Suppressor macrophage (primary cell): ENCODE results near the gene CFAP97D1.

Source experiments
- DNase-seq, 4 experiments: peaks; one replicate each; pipeline ENCODE4 v3.0.0-alpha.2; 2020 to 2022

CFAP97D1 gene

GRCh38 chr17:43799047-43799446 is 18.8 kb downstream of the CFAP97D1 start:
- no peak for DNase-seq

GRCh38 chr17:43800736-43801135 is 20.5 kb downstream of the CFAP97D1 start:
- DNase-seq, result no peak

GRCh38 chr17:43801844-43802243 is 21.6 kb downstream of the CFAP97D1 start:
- no peak for DNase-seq

DNA sequence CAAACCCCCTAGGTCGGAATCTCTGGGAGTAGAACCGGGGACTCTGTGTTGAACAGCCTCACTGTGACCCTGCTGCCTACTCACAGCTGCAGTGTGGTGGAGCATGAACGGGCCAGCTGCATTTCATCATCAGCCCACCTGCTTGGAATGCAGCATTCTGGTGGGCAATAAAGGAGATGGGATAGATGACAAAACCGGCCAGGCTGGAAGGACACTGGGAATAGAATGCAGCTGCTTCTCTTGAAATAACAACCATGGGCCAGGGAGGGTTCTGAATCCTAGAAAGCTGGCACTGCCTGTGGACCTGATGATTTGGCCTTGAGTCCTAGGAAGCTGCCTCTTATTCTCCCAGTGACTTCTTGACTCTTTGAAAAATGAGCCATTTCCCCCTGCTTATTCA is 23.5 kb downstream of the CFAP97D1 start:
- DNase-seq, result no peak

DNA sequence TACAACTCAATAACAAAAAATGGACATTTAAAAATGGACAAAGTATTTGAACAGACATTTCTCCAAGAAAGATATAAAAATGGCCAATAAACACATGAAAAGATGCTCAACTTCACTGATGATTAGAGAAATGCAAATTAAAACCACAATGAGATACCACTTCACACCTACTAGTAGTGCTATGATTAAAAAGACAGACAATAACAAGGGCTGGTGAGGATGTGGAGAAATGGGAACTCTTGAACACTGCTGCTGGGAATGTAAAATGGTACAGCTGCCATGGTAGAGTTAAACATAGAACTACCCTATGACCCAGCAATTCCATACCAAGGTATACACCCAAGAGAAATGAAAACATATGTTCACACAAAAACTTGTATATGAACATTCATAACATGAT is 24.9 kb downstream of the CFAP97D1 start:
- no peak for DNase-seq

GRCh38 chr17:43808076-43808475 is 27.8 kb downstream of the CFAP97D1 start:
- peak; percentile 22 to 65 (median 58) for DNase-seq

GRCh38 chr17:43809121-43809520 is 28.9 kb downstream of the CFAP97D1 start:
- DNase-seq, result no peak

DNA sequence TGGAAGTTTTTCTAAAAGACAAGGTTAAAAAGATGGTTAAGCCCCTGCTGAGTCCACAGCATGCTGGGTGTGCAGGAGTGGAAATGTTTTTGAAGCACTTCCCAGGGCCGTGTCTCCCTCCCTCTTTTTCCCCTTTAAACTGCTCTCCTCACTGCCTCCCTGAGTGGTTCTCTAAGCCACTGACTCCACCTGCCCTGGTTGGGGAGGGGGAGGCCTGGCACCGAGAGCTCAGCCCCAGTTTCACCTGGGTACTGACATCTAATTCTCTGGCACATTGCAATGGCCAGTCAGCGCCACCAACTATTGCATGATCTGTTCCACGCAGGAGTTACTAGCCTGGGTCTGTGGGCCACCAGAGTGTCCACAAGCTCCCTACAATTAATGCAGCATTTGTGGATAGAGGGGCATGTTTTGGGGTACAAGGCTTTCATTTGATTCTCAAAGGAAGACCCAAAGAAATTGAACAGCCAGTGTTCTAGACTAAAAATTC is 30.0 kb downstream of the CFAP97D1 start:
- DNase-seq, result no peak

GRCh38 chr17:43810823-43811222 is 30.6 kb downstream of the CFAP97D1 start:
- no peak for DNase-seq

- DNase-seq, result no peak
Measured at GRCh38 chr17:43812396-43813265, 32.4 kb downstream of the CFAP97D1 start.

GRCh38 chr17:43813386-43813785 is 33.2 kb downstream of the CFAP97D1 start:
- no peak for DNase-seq

GRCh38 chr17:43814026-43814425 is 33.8 kb downstream of the CFAP97D1 start:
- DNase-seq, result no peak

- DNase-seq, result peak in 3 of 4 experiments; percentile 20 to 71 (median 55)
Measured at GRCh38 chr17:43814714-43815113, 34.5 kb downstream of the CFAP97D1 start.

GRCh38 chr17:43816336-43817320 is 36.4 kb downstream of the CFAP97D1 start:
- DNase-seq, result no peak

DNA sequence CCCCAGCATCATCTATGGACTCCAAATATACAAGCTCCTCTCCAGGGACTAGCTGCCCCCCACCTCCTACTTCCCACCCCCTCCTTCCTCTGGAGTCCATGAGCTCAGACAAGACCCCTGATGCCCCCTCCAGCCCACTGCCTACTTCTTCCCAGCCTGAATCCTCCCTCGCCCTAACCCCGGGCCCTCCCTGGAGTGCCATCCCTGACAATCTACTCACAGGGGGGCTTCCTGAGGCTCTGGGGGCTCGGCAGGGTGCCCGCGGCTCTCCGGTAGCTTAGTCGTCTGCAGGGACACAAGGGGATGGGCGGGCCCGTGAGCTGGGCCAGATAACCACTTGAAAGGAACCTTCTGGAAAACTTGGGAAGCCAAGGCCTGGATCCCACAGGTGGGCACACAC is 37.6 kb downstream of the CFAP97D1 start:
- DNase-seq, result no peak

DNA sequence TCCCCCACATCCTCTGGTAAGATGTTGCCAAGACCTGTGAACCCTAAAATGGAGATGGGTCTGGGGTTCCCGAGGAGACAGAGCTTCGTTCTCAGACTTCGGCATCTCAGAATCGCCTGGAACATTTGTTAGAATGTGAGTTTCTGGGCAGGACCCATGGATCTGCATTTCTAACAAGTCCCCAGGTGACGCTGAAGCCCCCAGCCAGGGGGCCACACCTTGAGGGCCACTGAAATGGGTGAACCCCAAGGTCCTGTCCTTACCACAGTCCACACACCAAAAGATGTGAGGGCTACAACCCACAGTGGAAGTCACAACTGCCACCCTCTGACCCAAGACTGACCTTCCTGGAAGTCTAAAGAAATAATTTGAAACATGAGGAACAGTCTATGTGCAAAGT is 38.7 kb downstream of the CFAP97D1 start:
- DNase-seq, result no peak

DNA sequence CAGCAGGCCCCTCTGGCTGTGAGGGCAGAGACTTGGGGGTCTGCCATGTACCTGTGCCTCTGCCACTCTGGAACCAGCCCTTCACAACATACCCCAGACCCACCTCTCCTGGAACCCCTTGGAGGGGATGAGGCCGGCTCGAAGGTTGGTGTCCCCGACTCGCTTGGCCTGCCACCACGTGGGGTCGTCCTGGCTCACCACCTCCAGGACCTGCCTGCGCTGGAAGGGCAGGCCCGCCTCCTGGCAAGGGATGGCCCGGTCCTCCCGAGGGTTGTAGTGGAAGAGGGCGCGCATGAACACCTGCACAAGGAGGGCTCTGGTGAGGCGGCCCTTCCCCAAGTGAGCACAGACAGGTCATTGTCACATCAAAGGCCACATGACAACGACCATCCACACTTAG is 40.5 kb downstream of the CFAP97D1 start:
- DNase-seq, result no peak

DNA sequence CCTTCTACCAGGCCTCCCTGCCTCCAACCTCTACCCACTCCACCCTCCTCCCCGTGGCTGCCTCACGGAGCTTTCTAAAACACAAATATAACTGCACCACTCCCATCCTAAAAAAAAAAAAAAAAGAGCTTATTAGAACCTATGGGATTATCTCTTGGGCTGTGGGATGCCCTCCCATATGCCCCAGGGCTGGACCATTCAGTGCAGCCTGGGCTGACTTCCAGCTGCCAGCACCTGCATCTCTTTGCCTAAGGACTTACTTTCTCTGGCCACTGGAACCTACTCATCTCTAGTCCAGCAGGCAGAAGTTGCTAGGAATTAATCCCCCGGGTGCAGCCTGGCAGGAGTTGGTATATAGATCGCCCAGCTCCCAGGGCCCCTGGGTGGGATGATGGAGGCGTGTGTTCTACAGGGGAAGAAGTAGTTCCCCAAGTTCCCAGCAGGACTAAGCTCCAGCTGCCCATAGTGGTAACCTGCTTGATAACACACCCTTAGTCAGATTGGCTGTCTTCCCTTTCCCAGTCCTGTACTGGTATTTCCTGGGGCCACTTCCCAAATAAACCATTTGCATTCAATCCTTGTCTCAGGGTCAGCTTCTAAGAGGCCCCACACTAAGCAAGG is 42.4 kb downstream of the CFAP97D1 start:
- no peak for DNase-seq

- no peak for DNase-seq
Measured at GRCh38 chr17:43823350-43824084, 43.3 kb downstream of the CFAP97D1 start.

DNA sequence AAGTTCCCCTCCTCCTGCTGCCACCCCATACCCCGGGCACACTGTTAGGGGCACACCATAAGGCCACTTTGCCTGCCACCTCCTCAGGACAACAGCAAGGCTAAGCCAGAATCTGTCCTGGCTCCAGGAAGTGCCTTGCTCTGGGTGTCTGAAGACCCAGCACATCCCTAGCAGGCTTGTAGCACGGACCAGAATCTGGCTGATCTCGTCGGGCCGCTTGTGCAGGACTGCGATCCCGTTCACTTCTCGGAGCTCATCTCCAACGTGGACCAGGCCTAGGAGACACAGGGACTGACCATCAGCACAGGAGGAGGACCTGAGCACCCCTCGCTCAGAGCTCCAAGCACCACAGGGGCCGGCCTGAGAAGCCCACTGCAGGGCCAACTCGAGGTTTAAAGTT is 45.3 kb downstream of the CFAP97D1 start:
- DNase-seq, result no peak

DNA sequence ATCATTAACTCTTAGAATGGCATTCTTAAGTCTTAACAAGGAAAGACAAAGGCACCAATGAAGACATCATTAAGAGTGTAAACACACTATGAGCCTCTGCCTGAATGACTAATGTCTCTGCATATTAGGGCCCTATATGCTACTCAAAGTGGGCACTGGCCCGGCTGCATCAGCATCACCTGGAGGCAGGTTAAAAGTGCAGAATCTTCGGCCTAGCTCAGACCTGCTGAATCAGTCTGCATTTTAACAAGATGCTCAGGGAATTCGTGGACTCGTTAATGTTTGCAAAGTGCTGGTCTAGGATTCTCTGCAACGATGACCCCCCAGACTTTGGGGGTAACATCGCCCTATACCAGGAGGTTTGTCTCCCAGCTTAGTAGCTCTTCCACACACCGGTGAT is 46.0 kb downstream of the CFAP97D1 start:
- DNase-seq, result no peak

DNA sequence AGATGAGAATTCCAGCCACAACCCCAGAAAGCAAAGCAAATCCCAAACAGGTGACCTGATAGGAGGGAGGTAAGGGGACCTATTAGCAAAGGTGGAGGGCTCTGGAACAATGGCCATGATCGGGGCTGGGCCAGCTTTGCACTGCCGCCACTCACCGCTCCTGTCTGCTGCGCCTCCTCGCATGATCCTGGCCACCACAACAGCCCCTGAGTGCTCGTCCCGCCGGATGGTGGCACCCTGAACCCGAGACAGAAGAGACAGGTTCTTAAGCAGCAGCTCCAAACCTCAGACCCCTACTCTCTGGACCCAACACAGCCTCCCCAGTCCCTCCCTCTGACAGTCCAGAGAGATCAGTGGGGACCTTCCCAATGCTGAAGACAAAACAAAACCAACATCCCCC is 47.4 kb downstream of the CFAP97D1 start:
- DNase-seq, result no peak
